Measurements from ENCODE around the gene TMEM125.

DNA sequence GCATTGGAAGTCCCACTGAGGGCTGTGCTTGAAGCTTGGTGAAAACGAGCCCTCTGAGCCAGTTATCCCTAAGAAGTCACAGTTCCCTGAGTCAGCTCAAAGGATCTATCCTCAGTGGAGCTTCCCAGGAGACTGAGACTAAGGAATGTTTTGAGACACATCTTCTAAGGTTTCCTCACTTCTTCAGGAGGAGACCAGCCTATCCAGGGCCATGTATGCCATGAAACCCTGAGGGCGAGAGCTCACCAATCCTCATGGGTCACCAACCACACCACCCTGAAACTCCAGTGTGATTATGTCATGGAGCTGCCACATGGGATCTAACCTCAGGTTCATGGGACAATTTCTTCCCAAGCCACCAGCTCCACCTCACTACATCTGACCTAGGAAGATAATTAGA is 23.4 kb downstream of the TMEM125 start:
- TF ChIP-seq, protein P1, sequence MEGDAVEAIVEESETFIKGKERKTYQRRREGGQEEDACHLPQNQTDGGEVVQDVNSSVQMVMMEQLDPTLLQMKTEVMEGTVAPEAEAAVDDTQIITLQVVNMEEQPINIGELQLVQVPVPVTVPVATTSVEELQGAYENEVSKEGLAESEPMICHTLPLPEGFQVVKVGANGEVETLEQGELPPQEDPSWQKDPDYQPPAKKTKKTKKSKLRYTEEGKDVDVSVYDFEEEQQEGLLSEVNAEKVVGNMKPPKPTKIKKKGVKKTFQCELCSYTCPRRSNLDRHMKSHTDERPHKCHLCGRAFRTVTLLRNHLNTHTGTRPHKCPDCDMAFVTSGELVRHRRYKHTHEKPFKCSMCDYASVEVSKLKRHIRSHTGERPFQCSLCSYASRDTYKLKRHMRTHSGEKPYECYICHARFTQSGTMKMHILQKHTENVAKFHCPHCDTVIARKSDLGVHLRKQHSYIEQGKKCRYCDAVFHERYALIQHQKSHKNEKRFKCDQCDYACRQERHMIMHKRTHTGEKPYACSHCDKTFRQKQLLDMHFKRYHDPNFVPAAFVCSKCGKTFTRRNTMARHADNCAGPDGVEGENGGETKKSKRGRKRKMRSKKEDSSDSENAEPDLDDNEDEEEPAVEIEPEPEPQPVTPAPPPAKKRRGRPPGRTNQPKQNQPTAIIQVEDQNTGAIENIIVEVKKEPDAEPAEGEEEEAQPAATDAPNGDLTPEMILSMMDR (IDR thresholded peaks at IDR 0.05; ENCODE audit: low read length): no peak
- no peak for TF ChIP-seq EZH2 (IDR thresholded peaks at IDR 0.05; ENCODE audit: borderline replicate concordance, low read length)

Measured in OCI-LY1 (cell line).